Pulmonary artery endothelial cell (primary cell): ENCODE data around the gene GRK5. TPM values are rescaled to one million over a fixed set of nuclear protein-coding genes. Genes with fewer than 3 reads are reported as not detected.
A peak's percentile ranks its signal among the peaks of the same experiment; 100 is the strongest.

ENCODE experiments used
- DNase-seq: peaks from one replicate; pipeline ENCODE4 v3.0.0-alpha.2; 2011; ENCODE audit warnings: low read depth, low spot score
- total RNA-seq: library from RNA; depleted of rRNA; stranded (reverse); fragments of >200 nt; gene quantifications from 2 replicates; pipeline ENCODE4 v1.2.3, GENCODE V29; 2014

Gene GRK5
- total RNA-seq, 1 donor from 2014 or later, result 39.7 TPM

- no peak for DNase-seq
Observed at GRCh38 chr10:119377958-119378736, 170.8 kb downstream of the GRK5 start.

- no peak for DNase-seq
Observed at GRCh38 chr10:119378737-119379067, 171.3 kb downstream of the GRK5 start.

GRCh38 chr10:119379466-119380071 lies 172.2 kb downstream of the GRK5 start:
- DNase-seq, result no peak

- no peak for DNase-seq
Observed at GRCh38 chr10:119383174-119383856, 175.9 kb downstream of the GRK5 start.

- DNase-seq, result no peak
Observed at GRCh38 chr10:119384127-119384526, 176.8 kb downstream of the GRK5 start.

- DNase-seq, result no peak
Observed at GRCh38 chr10:119386666-119387065, 179.3 kb downstream of the GRK5 start.

GRCh38 chr10:119388849-119389345 lies 181.5 kb downstream of the GRK5 start:
- DNase-seq, result no peak

- no peak for DNase-seq
Observed at GRCh38 chr10:119391440-119392251, 184.3 kb downstream of the GRK5 start.

- DNase-seq, result no peak
Observed at GRCh38 chr10:119393019-119393418, 185.6 kb downstream of the GRK5 start.

GRCh38 chr10:119393421-119393820 lies 186.1 kb downstream of the GRK5 start:
- DNase-seq, result no peak

GRCh38 chr10:119393845-119394244 lies 186.5 kb downstream of the GRK5 start:
- DNase-seq, result no peak

- DNase-seq, result no peak
Observed at GRCh38 chr10:119394657-119395279, 187.4 kb downstream of the GRK5 start.

GRCh38 chr10:119395280-119396007 lies 188.1 kb downstream of the GRK5 start:
- no peak for DNase-seq

- no peak for DNase-seq
Observed at GRCh38 chr10:119396008-119396708, 188.8 kb downstream of the GRK5 start.

- no peak for DNase-seq
Observed at GRCh38 chr10:119396709-119397071, 189.3 kb downstream of the GRK5 start.

- DNase-seq, result no peak
Observed at GRCh38 chr10:119397416-119397815, 190.0 kb downstream of the GRK5 start.

GRCh38 chr10:119398996-119399395 lies 191.6 kb downstream of the GRK5 start:
- DNase-seq, result no peak

- no peak for DNase-seq
Observed at GRCh38 chr10:119399466-119399865, 192.1 kb downstream of the GRK5 start.

GRCh38 chr10:119401671-119402395 lies 194.5 kb downstream of the GRK5 start:
- DNase-seq, result peak; percentile 60
